Kidney epithelial cell (primary cell): ENCODE measurements around the gene SORL1. TPM values are rescaled to one million over a fixed set of nuclear protein-coding genes. Genes with fewer than 3 reads are reported as not detected.

ENCODE experiments used
- DNase-seq: peaks from one replicate; pipeline ENCODE4 v3.0.0-alpha.2; 2010; ENCODE audit warnings: low read depth
- H3K27me3 ChIP-seq: 2 replicates; pipeline ENCODE4 v1.6.0; 2011; ENCODE audit warnings: low read length; ENCODE audit not compliant: control insufficient read depth, insufficient read depth
- H3K36me3 ChIP-seq: 2 replicates; pipeline ENCODE4 v1.5.1; 2011; ENCODE audit warnings: low read length; ENCODE audit not compliant: control insufficient read depth, insufficient read depth
- H3K4me3 ChIP-seq: 2 replicates; pipeline ENCODE4 v1.5.1; 2011; ENCODE audit warnings: low read depth, mild to moderate bottlenecking, control low read depth, low read length
- total RNA-seq: library from RNA; depleted of rRNA; stranded (reverse); fragments of >200 nt; gene quantifications from 2 replicates; pipeline ENCODE4 v1.2.3, GENCODE V29; 2015
- TF ChIP-seq, protein P1 (sequence below): IDR thresholded peaks from 2 replicates; pipeline ENCODE4 v1.5.1; 2011; ENCODE audit warnings: mild to moderate bottlenecking, moderate library complexity, low read length, control low read depth, inconsistent platforms; ENCODE audit not compliant: insufficient read depth, poor library complexity, severe bottlenecking

The SORL1 gene
- total RNA-seq, 1 donor from 2014 or later: 4.1 TPM

DNA sequence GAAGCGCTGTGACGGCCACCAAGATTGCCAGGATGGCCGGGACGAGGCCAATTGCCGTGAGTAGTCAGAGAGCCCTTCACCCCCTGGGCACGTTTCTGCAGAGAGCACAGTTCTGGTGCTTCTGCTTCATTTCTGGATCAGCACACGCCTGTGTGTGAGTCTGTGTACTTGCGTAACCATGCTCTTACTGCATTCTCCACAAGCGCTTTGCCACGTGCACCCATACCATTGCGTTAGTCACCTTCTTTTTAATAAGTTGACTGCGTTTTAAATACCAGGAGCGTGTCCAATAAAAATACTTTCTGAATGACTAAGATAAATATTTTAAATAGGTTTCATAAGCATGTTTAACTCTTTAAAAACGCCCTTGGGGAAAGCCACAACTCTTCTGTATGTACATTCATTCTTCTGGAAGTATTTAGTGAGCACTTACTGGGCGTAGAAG lies 143.6 kb downstream of the SORL1 start:
- H3K4me3 ChIP-seq: no peak overlapping the region
- DNase-seq: peak; percentile 80
- no peaks in the 10 kb centered on the region for H3K27me3 ChIP-seq
- no peaks in the 10 kb centered on the region for H3K36me3 ChIP-seq
- TF ChIP-seq, protein P1, sequence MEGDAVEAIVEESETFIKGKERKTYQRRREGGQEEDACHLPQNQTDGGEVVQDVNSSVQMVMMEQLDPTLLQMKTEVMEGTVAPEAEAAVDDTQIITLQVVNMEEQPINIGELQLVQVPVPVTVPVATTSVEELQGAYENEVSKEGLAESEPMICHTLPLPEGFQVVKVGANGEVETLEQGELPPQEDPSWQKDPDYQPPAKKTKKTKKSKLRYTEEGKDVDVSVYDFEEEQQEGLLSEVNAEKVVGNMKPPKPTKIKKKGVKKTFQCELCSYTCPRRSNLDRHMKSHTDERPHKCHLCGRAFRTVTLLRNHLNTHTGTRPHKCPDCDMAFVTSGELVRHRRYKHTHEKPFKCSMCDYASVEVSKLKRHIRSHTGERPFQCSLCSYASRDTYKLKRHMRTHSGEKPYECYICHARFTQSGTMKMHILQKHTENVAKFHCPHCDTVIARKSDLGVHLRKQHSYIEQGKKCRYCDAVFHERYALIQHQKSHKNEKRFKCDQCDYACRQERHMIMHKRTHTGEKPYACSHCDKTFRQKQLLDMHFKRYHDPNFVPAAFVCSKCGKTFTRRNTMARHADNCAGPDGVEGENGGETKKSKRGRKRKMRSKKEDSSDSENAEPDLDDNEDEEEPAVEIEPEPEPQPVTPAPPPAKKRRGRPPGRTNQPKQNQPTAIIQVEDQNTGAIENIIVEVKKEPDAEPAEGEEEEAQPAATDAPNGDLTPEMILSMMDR: no peak

- Histone ChIP-seq H3K36me3 (no peaks in the 10 kb centered on the region), H3K4me3 (no peak overlapping the region), H3K27me3 (no peaks in the 10 kb centered on the region)
- DNase-seq: no peak
- TF ChIP-seq, protein P1: no peak
These were observed 144.4 kb downstream of the SORL1 start for GRCh38 chr11:121596195-121597155.

GRCh38 chr11:121603316-121603715 lies 151.2 kb downstream of the SORL1 start:
- no peaks in the 10 kb centered on the region for H3K27me3 ChIP-seq
- no peaks in the 10 kb centered on the region for H3K36me3 ChIP-seq
- TF ChIP-seq, protein P1: no peak
- no peak overlapping the region for H3K4me3 ChIP-seq
- DNase-seq: no peak

DNA sequence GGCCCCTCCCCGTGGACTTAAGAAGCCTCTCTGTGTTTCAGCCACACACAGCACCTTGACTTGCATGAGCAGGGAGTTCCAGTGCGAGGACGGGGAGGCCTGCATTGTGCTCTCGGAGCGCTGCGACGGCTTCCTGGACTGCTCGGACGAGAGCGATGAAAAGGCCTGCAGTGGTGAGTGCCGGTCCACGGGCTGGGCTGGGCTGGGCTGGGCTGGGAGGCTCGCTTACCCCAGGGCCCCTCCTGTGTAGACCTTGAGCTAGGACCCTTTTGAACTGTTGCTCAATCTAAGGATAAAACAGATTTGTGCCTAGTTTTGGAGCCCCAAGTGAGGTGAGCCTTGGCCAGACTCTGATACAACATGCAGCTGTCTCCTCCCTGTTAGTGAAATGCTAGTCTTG lies 152.0 kb downstream of the SORL1 start:
- H3K36me3 ChIP-seq: no peaks in the 10 kb centered on the region
- no peak overlapping the region for H3K4me3 ChIP-seq
- no peak for DNase-seq
- TF ChIP-seq, protein P1: no peak
- H3K27me3 ChIP-seq: no peaks in the 10 kb centered on the region

GRCh38 chr11:121606354-121606753 lies 154.2 kb downstream of the SORL1 start:
- TF ChIP-seq, protein P1: no peak
- Histone ChIP-seq H3K27me3 (no peaks in the 10 kb centered on the region), H3K4me3 (no peak overlapping the region), H3K36me3 (no peaks in the 10 kb centered on the region)
- no peak for DNase-seq
